K562 (cell line): Measurements from ENCODE around the gene UBR3. TPM values are rescaled to one million over a fixed set of nuclear protein-coding genes. Genes with fewer than 3 reads are reported as not detected.
A peak's percentile ranks its signal among the peaks of the same experiment; 100 is the strongest.

Experiments used
- ATAC-seq: fragments of 200-7000 bp; cut with Tn5 transposase; 3 replicates; pipeline ENCODE4 v1.9.1; 2020; ENCODE audit warnings: moderate library complexity
- BruUV-seq: library from RNA; stranded (reverse); fragments of 400-500 nt; replicated peaks from 2 replicates; lab custom pipeline; 2021; lab: Mats Ljungman, UMichigan
- CTCF ChIA-PET: fragments of 300-600 bp; formaldehyde crosslinking; extraction: SDS; loops from one replicate; lab custom pipeline; 2021; ENCODE audit warnings: low intra/inter-chr PET ratio; lab: Yijun Ruan, JAX
- POLR2A ChIA-PET: fragments of 300-600, 350-650 bp; sonication (Branson Sonifier 250); formaldehyde crosslinking; extraction: SDS; loops from one replicate; lab custom pipeline; 2021; ENCODE audit warnings: antibody characterized with exemption, inconsistent platforms; lab: Yijun Ruan, JAX
- DNase-seq, 4 experiments: peaks; one replicate each; pipeline versions ENCODE4 v3.0.0 to v3.0.0-alpha.2; 2011 to 2018; ENCODE audit warnings: low spot score in 3 of 4, mixed read lengths in 3 of 4; ENCODE audit errors: extremely low read depth in 1 of 4
- FAIRE-seq: peaks from 2 replicates; lab custom pipeline; 2011; peaks lifted over from hg19 to GRCh38; lab: Jason Lieb, UNC
- H2AFZ ChIP-seq: 2 replicates; pipeline ENCODE4 v1.6.0; 2011; ENCODE audit warnings: low read depth, low read length, control low read depth, inconsistent platforms
- H3K27ac ChIP-seq: fragments of 200-600 bp; 3 replicates; pipeline ENCODE4 v1.8.0; 2011; ENCODE audit warnings: low read depth, mild to moderate bottlenecking, control low read depth, inconsistent platforms, low read length, moderate library complexity, mixed read lengths; ENCODE audit errors: extremely low read depth
- H3K27me3 ChIP-seq, 2 experiments: fragments of 300-600 bp in 1 of 2; 2 replicates in 1 of 2; 3 replicates in 1 of 2; pipeline versions ENCODE4 v1.6.0 to v1.8.0; 2011; ENCODE audit warnings: inconsistent platforms in 2 of 2, low read length in 2 of 2, mild to moderate bottlenecking in 1 of 2, mixed read lengths in 1 of 2, moderate library complexity in 1 of 2; ENCODE audit not compliant: control insufficient read depth in 2 of 2, insufficient read depth in 2 of 2
- H3K36me3 ChIP-seq: fragments of 300-600 bp; 3 replicates; pipeline ENCODE4 v1.8.0; 2011; ENCODE audit warnings: mild to moderate bottlenecking, low read length, inconsistent platforms; ENCODE audit not compliant: control insufficient read depth, insufficient read depth
- H3K4me1 ChIP-seq, 2 experiments: fragments of 200-600 bp in 1 of 2; replicated peaks in 1 of 2; 2 replicates in 1 of 2; 3 replicates in 1 of 2; pipeline versions ENCODE4 v1.5.1 to v1.8.0; 2011; ENCODE audit warnings: inconsistent platforms in 2 of 2, low read length in 2 of 2, mild to moderate bottlenecking in 1 of 2, mixed read lengths in 1 of 2, moderate library complexity in 1 of 2; ENCODE audit not compliant: control insufficient read depth in 2 of 2, insufficient read depth in 2 of 2
- H3K4me2 ChIP-seq: 2 replicates; pipeline ENCODE4 v1.6.1; 2011; ENCODE audit warnings: low read length, control low read depth, inconsistent platforms, mixed read lengths; ENCODE audit not compliant: insufficient read depth
- H3K4me3 ChIP-seq: fragments of 200-600 bp; sonication (generic), shearing (Covaris generic); 2 replicates; pipeline ENCODE4 v1.5.1; 2016; ENCODE audit warnings: control low read depth, inconsistent platforms
- H3K79me2 ChIP-seq: fragments of 200-600 bp; 3 replicates; pipeline ENCODE4 v1.8.0; 2011; ENCODE audit warnings: low read length, inconsistent platforms; ENCODE audit not compliant: control insufficient read depth, insufficient read depth
- H3K9ac ChIP-seq, 2 experiments: 2 replicates each; pipeline versions ENCODE4 v1.6.0 to v1.6.1; 2011; ENCODE audit warnings: low read depth in 2 of 2, low read length in 2 of 2, control low read depth in 1 of 2, inconsistent platforms in 1 of 2, mild to moderate bottlenecking in 1 of 2, mixed read lengths in 1 of 2; ENCODE audit not compliant: insufficient read depth in 1 of 2
- H3K9me1 ChIP-seq: one replicate; pipeline ENCODE4 v1.6.0; 2011; ENCODE audit warnings: inconsistent platforms, mild to moderate bottlenecking, low read length, moderate library complexity; ENCODE audit not compliant: control insufficient read depth, insufficient read depth
- H3K9me3 ChIP-seq: replicated peaks from 2 replicates; pipeline ENCODE4 v1.5.1; 2011; ENCODE audit warnings: low read depth, low read length, inconsistent platforms; ENCODE audit not compliant: control insufficient read depth, insufficient read depth
- H4K20me1 ChIP-seq: replicated peaks from 2 replicates; pipeline ENCODE4 v1.6.1; 2011; ENCODE audit warnings: low read length, inconsistent platforms, mixed read lengths; ENCODE audit not compliant: control insufficient read depth, insufficient read depth
- DNMT1 ChIP-seq: fragments of 450-650 bp; IDR thresholded peaks from 2 replicates; pipeline ENCODE4 v1.6.1; 2016; ENCODE audit warnings: antibody characterized with exemption, mild to moderate bottlenecking
- HES1 ChIP-seq: fragments of 450-650 bp; IDR thresholded peaks from 2 replicates; pipeline ENCODE4 v1.6.1; 2016; ENCODE audit warnings: low read depth, mild to moderate bottlenecking, moderate library complexity
- KLF10 ChIP-seq: fragments of 250-450 bp; sonication (Bioruptor Pico); IDR thresholded peaks from 2 replicates; pipeline ENCODE4 v1.6.1; 2021; ENCODE audit warnings: matching md5 sums
- MEIS2 ChIP-seq: fragments of 450-650 bp; IDR thresholded peaks from 2 replicates; pipeline ENCODE4 v1.6.1; 2014; ENCODE audit warnings: mild to moderate bottlenecking; ENCODE audit not compliant: partially characterized antibody
- PHTF2 ChIP-seq: fragments of 250-450 bp; sonication (Bioruptor Pico); IDR thresholded peaks from 2 replicates; pipeline ENCODE4 v1.5.0; 2021; ENCODE audit warnings: mild to moderate bottlenecking
- POLR2G ChIP-seq: fragments of 200-400 bp; formaldehyde crosslinking; IDR thresholded peaks from 2 replicates; pipeline ENCODE4 v1.6.1; 2017; ENCODE audit warnings: low read depth, mild to moderate bottlenecking, antibody characterized with exemption, low read length, moderate library complexity
- RCOR1 ChIP-seq, 2 experiments: IDR thresholded peaks; 2 replicates each; pipeline ENCODE4 v1.6.1; 2012; ENCODE audit warnings: low read depth in 2 of 2, low read length in 2 of 2, borderline replicate concordance in 1 of 2, improper control_type of control experiment in 1 of 2
- SIX5 ChIP-seq, 2 experiments: IDR thresholded peaks; 2 replicates each; pipeline ENCODE4 v1.6.1; 2011; ENCODE audit warnings: low read length in 2 of 2, borderline replicate concordance in 1 of 2, low read depth in 1 of 2, mild to moderate bottlenecking in 1 of 2, moderate library complexity in 1 of 2; ENCODE audit not compliant: insufficient read depth in 1 of 2
- TAL1 ChIP-seq: fragments of 450-650 bp; IDR thresholded peaks from 2 replicates; pipeline ENCODE4 v1.6.1; 2016; ENCODE audit warnings: mild to moderate bottlenecking
- TFAM ChIP-seq: fragments of 250-450 bp; sonication (Bioruptor Pico); conservative IDR thresholded peaks from 2 replicates; pipeline ENCODE4 v1.5.0; 2021; ENCODE audit warnings: mild to moderate bottlenecking, moderate library complexity
- U2AF1 ChIP-seq: fragments of 200-400 bp; formaldehyde crosslinking; optimal IDR thresholded peaks from 2 replicates; pipeline ENCODE3; 2017; ENCODE audit warnings: mild to moderate bottlenecking, low read depth, low read length, moderate library complexity
- ZNF175 ChIP-seq: fragments of 200-800 bp; sonication (Bioruptor generic); IDR thresholded peaks from 2 replicates; pipeline ENCODE4 v1.6.1; 2016; ENCODE audit warnings: low read depth, mild to moderate bottlenecking, missing genetic modification characterization, missing compliant biosample characterization
- WGBS: fragments of 100-300 bp; shearing (Covaris generic); methylation state at CpG from one replicate; pipeline ENCODE4 v1.1.6; 2016; ENCODE audit warnings: low coverage, mixed read lengths; ENCODE audit not compliant: insufficient coverage; ENCODE audit errors: missing lambda C conversion rate; 5-methylcytosine and 5-hydroxymethylcytosine counted together
- in situ Hi-C: fragments of 300-500 bp; cut with MboI; formaldehyde crosslinking; loops from 4 replicates; pipeline ENCODE4 v1.15.0; 2018; ENCODE audit warnings: inconsistent platforms, mixed read lengths
- intact Hi-C: fragments of 100-400 bp; cut with micrococcal nuclease; formaldehyde crosslinking; loops from 2 replicates; pipeline ENCODE4 v1.14.2; 2022
- polyA plus RNA-seq, 8 experiments: library from polyadenylated mRNA; depleted of rRNA in 4 of 8; stranded (reverse) in 5 of 8; unstranded in 3 of 8; fragments of >200 nt; fragmentation: Nextera tagmentation in 2 of 8; fragmentation: Illumina TruSeq in 1 of 8; extraction: Ambion mirVana in 2 of 8; extraction: Trizol in 1 of 8; gene quantifications; 2 replicates each; pipeline versions ENCODE4 v1.2.1 to v1.2.3, GENCODE V29; 2011 to 2014; ENCODE audit warnings: inconsistent platforms in 1 of 8, missing spikeins in 1 of 8
- total RNA-seq, 7 experiments: library from RNA; depleted of rRNA in 6 of 7; stranded (reverse); fragments of >200 nt in 6 of 7; fragmentation: Illumina TruSeq in 2 of 7; extraction: Trizol in 2 of 7; gene quantifications; 2 replicates each; pipeline versions ENCODE4 v1.2.1 to v1.2.3, GENCODE V29; 2011 to 2021; ENCODE audit warnings: low replicate concordance in 1 of 7
- TF ChIP-seq, protein P1 (sequence below): fragments of 450-650 bp; IDR thresholded peaks from 2 replicates; pipeline ENCODE4 v1.6.1; 2018; ENCODE audit not compliant: partially characterized antibody
- TF ChIP-seq, protein P2 (sequence below): sonication (generic); formaldehyde crosslinking; IDR thresholded peaks from 2 replicates; pipeline ENCODE4 v1.8.1; 2023; ENCODE audit warnings: mild to moderate bottlenecking, missing genetic modification reagents

Gene UBR3
- total and polyA plus RNA-seq, 9 of the 15 experiments (the other 6 are each of a cell fraction or from before 2014, with no cell fraction given) = 14.4 to 63.5 (median 40.4) TPM

DNA sequence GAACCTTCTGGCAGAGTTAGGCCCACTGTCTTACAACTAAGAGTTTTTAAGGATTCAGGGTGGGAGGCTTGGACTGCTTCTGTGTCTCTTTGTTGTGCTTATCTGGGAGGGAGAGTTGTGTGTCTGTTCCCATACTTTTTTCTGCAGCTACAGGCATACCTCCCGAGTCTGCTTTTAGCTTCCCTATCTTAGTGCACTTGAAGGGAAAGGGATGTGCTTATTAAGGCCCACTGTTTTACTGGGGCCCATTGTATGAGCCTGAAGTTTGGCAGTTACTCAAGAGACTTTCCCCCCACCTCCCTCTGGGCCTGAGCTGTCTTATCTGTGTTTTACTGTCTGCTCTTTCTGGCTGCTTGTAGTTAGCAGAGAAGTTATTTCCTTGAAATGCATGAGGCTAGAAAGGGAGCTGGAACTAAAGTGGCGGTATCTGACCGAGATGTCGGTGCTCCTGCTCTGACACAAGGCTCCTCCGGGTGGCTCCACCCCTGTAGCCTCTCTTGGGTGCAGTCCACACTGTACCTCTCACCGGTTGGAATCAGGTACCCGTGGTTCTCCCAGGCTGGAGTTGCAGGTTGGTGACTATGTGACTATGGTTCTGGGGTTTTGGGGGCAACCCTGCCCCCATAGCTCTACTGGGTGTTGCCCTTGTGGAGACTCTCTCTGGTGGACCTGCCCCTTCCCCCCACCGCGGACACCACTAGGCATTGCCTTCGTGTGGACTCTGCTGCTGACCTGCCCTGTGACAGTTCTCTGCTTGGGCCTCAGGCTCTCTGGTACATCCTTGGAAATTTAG, 12.9 kb downstream of the UBR3 start:
- ATAC-seq (peak; percentile 95), DNase-seq (peak; percentile 56 to 95 (median 74)), FAIRE-seq (peak; percentile 96)
- peaks cover 87% of the 10 kb centered on the region for H3K79me2 ChIP-seq
- H3K9me3 ChIP-seq = no peaks in the 10 kb centered on the region
- intact Hi-C loops = loop anchor here (1.0 kb wide), 1 partner anchor 12 kb away; no protein-coding TSS in a partner anchor
- in situ Hi-C loops = no loop called here
- peaks cover 26% of the 10 kb centered on the region for H3K36me3 ChIP-seq
- H4K20me1 ChIP-seq = no peaks in the 10 kb centered on the region
- peak overlapping the region; percentile 81 for H3K4me2 ChIP-seq
- BruUV-seq = no TSS peak
- no peaks in the 10 kb centered on the region for H3K27me3 ChIP-seq
- H3K4me1 ChIP-seq = peaks cover 36 to 37% of the 10 kb centered on the region in 2 experiments
- peak overlapping the region; percentile 74 for H2AFZ ChIP-seq
- peak overlapping the region; percentile 19; the same call in 1 of the 2 replicates for H3K4me3 ChIP-seq
- no peaks in the 10 kb centered on the region for H3K9me1 ChIP-seq
- peak overlapping the region; percentile 55 to 90 for H3K9ac ChIP-seq
- CTCF ChIA-PET = no interaction called here
- POLR2A ChIA-PET = interaction anchor here (0.6 to 5.4 kb wide), 13 partner anchors 9 to 1106 kb away, joined by 3 to 71 read pairs (median 3); partner anchors contain the start of gene UBR3
- 2% methylated on average over 10 of the region's 10 CpGs for WGBS
- peak overlapping the region; percentile 78 for H3K27ac ChIP-seq
- TF ChIP-seq KLF10 = no peak
- no peak for TF ChIP-seq DNMT1
- TF ChIP-seq MEIS2 = peak; percentile 66
- TF ChIP-seq ZNF175 (CRISPR knock-in tag) = no peak
- no peak for TF ChIP-seq HES1
- TF ChIP-seq PHTF2 (CRISPR knock-in tag) = no peak
- no peak for TF ChIP-seq SIX5 (IDR thresholded peaks at IDR 0.05; ENCODE audit: borderline replicate concordance in 1 of 2, insufficient read depth in 1 of 2, low read depth in 1 of 2, low read length in 2 of 2)
- TF ChIP-seq RCOR1 (IDR thresholded peaks at IDR 0.05; ENCODE audit: borderline replicate concordance in 1 of 2, low read depth in 2 of 2, low read length in 2 of 2) = peak; percentile 36 to 83; a peak in 3 of 4 replicates
- TF ChIP-seq POLR2G = no peak
- no peak for TF ChIP-seq U2AF1
- TF ChIP-seq TFAM (CRISPR knock-in tag) = no peak
- TF ChIP-seq, protein P1, sequence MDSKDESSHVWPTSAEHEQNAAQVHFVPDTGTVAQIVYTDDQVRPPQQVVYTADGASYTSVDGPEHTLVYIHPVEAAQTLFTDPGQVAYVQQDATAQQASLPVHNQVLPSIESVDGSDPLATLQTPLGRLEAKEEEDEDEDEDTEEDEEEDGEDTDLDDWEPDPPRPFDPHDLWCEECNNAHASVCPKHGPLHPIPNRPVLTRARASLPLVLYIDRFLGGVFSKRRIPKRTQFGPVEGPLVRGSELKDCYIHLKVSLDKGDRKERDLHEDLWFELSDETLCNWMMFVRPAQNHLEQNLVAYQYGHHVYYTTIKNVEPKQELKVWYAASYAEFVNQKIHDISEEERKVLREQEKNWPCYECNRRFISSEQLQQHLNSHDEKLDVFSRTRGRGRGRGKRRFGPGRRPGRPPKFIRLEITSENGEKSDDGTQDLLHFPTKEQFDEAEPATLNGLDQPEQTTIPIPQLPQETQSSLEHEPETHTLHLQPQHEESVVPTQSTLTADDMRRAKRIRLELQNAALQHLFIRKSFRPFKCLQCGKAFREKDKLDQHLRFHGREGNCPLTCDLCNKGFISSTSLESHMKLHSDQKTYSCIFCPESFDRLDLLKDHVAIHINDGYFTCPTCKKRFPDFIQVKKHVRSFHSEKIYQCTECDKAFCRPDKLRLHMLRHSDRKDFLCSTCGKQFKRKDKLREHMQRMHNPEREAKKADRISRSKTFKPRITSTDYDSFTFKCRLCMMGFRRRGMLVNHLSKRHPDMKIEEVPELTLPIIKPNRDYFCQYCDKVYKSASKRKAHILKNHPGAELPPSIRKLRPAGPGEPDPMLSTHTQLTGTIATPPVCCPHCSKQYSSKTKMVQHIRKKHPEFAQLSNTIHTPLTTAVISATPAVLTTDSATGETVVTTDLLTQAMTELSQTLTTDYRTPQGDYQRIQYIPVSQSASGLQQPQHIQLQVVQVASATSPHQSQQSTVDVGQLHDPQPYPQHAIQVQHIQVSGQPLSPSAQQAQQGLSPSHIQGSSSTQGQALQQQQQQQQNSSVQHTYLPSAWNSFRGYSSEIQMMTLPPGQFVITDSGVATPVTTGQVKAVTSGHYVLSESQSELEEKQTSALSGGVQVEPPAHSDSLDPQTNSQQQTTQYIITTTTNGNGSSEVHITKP = peak; percentile 70
- peak; percentile 57; the same call in 1 of the 2 replicates for TF ChIP-seq TAL1
- TF ChIP-seq, protein P2, sequence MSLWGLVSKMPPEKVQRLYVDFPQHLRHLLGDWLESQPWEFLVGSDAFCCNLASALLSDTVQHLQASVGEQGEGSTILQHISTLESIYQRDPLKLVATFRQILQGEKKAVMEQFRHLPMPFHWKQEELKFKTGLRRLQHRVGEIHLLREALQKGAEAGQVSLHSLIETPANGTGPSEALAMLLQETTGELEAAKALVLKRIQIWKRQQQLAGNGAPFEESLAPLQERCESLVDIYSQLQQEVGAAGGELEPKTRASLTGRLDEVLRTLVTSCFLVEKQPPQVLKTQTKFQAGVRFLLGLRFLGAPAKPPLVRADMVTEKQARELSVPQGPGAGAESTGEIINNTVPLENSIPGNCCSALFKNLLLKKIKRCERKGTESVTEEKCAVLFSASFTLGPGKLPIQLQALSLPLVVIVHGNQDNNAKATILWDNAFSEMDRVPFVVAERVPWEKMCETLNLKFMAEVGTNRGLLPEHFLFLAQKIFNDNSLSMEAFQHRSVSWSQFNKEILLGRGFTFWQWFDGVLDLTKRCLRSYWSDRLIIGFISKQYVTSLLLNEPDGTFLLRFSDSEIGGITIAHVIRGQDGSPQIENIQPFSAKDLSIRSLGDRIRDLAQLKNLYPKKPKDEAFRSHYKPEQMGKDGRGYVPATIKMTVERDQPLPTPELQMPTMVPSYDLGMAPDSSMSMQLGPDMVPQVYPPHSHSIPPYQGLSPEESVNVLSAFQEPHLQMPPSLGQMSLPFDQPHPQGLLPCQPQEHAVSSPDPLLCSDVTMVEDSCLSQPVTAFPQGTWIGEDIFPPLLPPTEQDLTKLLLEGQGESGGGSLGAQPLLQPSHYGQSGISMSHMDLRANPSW (CRISPR knock-in tag) = peak; percentile 55; the same call in 1 of the 2 replicates
